Measurements from ENCODE around the gene FAM169A. TPM values are rescaled to one million over a fixed set of nuclear protein-coding genes. Genes with fewer than 3 reads are reported as not detected.
A peak's percentile ranks its signal among the peaks of the same experiment; 100 is the strongest.

Gene FAM169A
- total RNA-seq, 2 donors from 2014 or later: 49.8 to 50.5 TPM

GRCh38 chr5:74865256-74865803 lies 857 bp downstream of the FAM169A start:
- peaks cover 3% of the 10 kb centered on the region for H3K4me1 ChIP-seq (ENCODE audit: control insufficient read depth, insufficient read depth, low read length)
- peak overlapping the region; percentile 97 for H3K4me3 ChIP-seq (ENCODE audit: low read length)
- 0 to 3% methylated on average over 5 to 23 of the region's 23 CpGs for WGBS, 2 experiments (ENCODE audit: insufficient coverage in 1 of 2, insufficient read length in 1 of 2)

GRCh38 chr5:74864823-74865222 lies 1.4 kb downstream of the FAM169A start:
- Mint-ChIP-seq H3K27me3 (ENCODE audit: insufficient read depth) (no peaks in the 10 kb centered on the region), H3K27ac (peak overlapping the region; percentile 97), H3K9me3 (no peaks in the 10 kb centered on the region), H3K4me1 (peaks cover 62% of the 10 kb centered on the region), H3K36me3 (ENCODE audit: low read depth) (peaks cover 10% of the 10 kb centered on the region), H3K4me3 (peak overlapping the region; percentile 91)
- Histone ChIP-seq H3K4me1 (ENCODE audit: control insufficient read depth, insufficient read depth, low read length) (peaks cover 3% of the 10 kb centered on the region), H3K9me3 (ENCODE audit: control insufficient read depth, low read length) (no peaks in the 10 kb centered on the region), H3K27me3 (ENCODE audit: control insufficient read depth, insufficient read depth, low read length, poor library complexity, severe bottlenecking) (no peaks in the 10 kb centered on the region), H3K27ac (ENCODE audit: low read depth, low read length) (no peak overlapping the region), H3K36me3 (ENCODE audit: control insufficient read depth, insufficient read depth, low read length) (no peaks in the 10 kb centered on the region), H3K9ac (ENCODE audit: extremely low read depth, low read length, poor library complexity, severe bottlenecking) (peak overlapping the region; percentile 84), H3K4me3 (ENCODE audit: low read length) (peak overlapping the region; percentile 97)
- DNase-seq: no peak
- TF ChIP-seq, protein P1, sequence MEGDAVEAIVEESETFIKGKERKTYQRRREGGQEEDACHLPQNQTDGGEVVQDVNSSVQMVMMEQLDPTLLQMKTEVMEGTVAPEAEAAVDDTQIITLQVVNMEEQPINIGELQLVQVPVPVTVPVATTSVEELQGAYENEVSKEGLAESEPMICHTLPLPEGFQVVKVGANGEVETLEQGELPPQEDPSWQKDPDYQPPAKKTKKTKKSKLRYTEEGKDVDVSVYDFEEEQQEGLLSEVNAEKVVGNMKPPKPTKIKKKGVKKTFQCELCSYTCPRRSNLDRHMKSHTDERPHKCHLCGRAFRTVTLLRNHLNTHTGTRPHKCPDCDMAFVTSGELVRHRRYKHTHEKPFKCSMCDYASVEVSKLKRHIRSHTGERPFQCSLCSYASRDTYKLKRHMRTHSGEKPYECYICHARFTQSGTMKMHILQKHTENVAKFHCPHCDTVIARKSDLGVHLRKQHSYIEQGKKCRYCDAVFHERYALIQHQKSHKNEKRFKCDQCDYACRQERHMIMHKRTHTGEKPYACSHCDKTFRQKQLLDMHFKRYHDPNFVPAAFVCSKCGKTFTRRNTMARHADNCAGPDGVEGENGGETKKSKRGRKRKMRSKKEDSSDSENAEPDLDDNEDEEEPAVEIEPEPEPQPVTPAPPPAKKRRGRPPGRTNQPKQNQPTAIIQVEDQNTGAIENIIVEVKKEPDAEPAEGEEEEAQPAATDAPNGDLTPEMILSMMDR (conservative IDR thresholded peaks at IDR 0.05): no peak
- 9 to 20% methylated on average over 4 to 8 of the region's 8 CpGs for WGBS, 2 experiments (ENCODE audit: insufficient coverage in 1 of 2, insufficient read length in 1 of 2)

More at GRCh38 chr5:74865256-74865803, 857 bp downstream of the FAM169A start:
- Histone ChIP-seq H3K9ac (ENCODE audit: extremely low read depth, low read length, poor library complexity, severe bottlenecking) (peak overlapping the region; percentile 84), H3K27ac (ENCODE audit: low read depth, low read length) (no peak overlapping the region), H3K36me3 (ENCODE audit: control insufficient read depth, insufficient read depth, low read length) (no peaks in the 10 kb centered on the region), H3K9me3 (ENCODE audit: control insufficient read depth, low read length) (no peaks in the 10 kb centered on the region), H3K27me3 (ENCODE audit: control insufficient read depth, insufficient read depth, low read length, poor library complexity, severe bottlenecking) (no peaks in the 10 kb centered on the region)
- no peaks in the 10 kb centered on the region for H3K9me3 Mint-ChIP-seq
- peak overlapping the region; percentile 97 for H3K27ac Mint-ChIP-seq
- H3K4me3 Mint-ChIP-seq: peak overlapping the region; percentile 91
- H3K4me1 Mint-ChIP-seq: peaks cover 62% of the 10 kb centered on the region
- no peaks in the 10 kb centered on the region for H3K27me3 Mint-ChIP-seq (ENCODE audit: insufficient read depth)
- TF ChIP-seq, protein P1 (conservative IDR thresholded peaks at IDR 0.05): no peak
- no peak for DNase-seq
- peaks cover 8% of the 10 kb centered on the region for H3K36me3 Mint-ChIP-seq (ENCODE audit: low read depth)

DNA sequence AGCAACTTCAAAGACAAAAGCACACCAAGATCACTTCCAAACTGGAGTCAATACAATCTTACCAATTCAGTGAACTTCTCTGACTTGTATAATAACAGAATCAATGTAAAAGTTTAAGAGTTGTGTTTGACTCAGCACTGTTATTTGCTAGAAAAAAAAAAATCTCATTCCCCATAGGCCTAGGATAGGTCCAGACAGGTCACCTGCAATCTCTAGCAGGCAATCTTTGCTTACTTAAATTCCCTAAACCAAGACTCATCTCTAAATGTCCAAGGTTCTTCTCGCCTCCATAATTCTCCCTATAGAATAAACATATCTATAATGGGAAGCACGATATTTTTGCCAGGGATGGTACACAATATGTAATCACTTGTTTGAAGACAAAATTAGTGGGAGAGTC lies 2.5 kb downstream of the FAM169A start:
- Histone ChIP-seq H3K4me3 (ENCODE audit: low read length) (peak overlapping the region; percentile 97), H3K27me3 (ENCODE audit: control insufficient read depth, insufficient read depth, low read length, poor library complexity, severe bottlenecking) (no peaks in the 10 kb centered on the region), H3K9ac (ENCODE audit: extremely low read depth, low read length, poor library complexity, severe bottlenecking) (no peak overlapping the region), H3K9me3 (ENCODE audit: control insufficient read depth, low read length) (no peaks in the 10 kb centered on the region), H3K27ac (ENCODE audit: low read depth, low read length) (no peak overlapping the region), H3K4me1 (ENCODE audit: control insufficient read depth, insufficient read depth, low read length) (peaks cover 3% of the 10 kb centered on the region), H3K36me3 (ENCODE audit: control insufficient read depth, insufficient read depth, low read length) (no peaks in the 10 kb centered on the region)
- DNase-seq: no peak
- 90% methylated on average over 2 of the region's 2 CpGs; no CpG with 5 or more reads in 1 of the 2 experiments for WGBS, 2 experiments (ENCODE audit: insufficient coverage in 1 of 2, insufficient read length in 1 of 2)
- no peaks in the 10 kb centered on the region for H3K9me3 Mint-ChIP-seq
- peaks cover 10% of the 10 kb centered on the region for H3K36me3 Mint-ChIP-seq (ENCODE audit: low read depth)
- peaks cover 53% of the 10 kb centered on the region for H3K4me1 Mint-ChIP-seq
- TF ChIP-seq, protein P1 (conservative IDR thresholded peaks at IDR 0.05): no peak
- peak overlapping the region; percentile 91 for H3K4me3 Mint-ChIP-seq
- H3K27me3 Mint-ChIP-seq (ENCODE audit: insufficient read depth): no peaks in the 10 kb centered on the region
- peak overlapping the region; percentile 46 for H3K27ac Mint-ChIP-seq

Measured in endodermal cell (in vitro differentiated cells).